A549 (cell line): ENCODE results near the gene TSEN54.

ENCODE experiments used
- KDM1A ChIP-seq: fragments of 200-600 bp; sonication (generic); IDR thresholded peaks from 2 replicates; pipeline ENCODE4 v1.6.1; 2016; ENCODE audit warnings: low read depth, mild to moderate bottlenecking
- PHF8 ChIP-seq: fragments of 200-600 bp; sonication (generic); IDR thresholded peaks from 2 replicates; pipeline ENCODE4 v1.6.1; 2016; ENCODE audit warnings: low read depth, mild to moderate bottlenecking, antibody characterized with exemption, moderate library complexity, borderline replicate concordance
- RAD21 ChIP-seq, 2 experiments: fragments of >200 bp in 1 of 2; sonication (Bioruptor Twin) in 1 of 2; formaldehyde crosslinking in 1 of 2; IDR thresholded peaks in 1 of 2; conservative IDR thresholded peaks in 1 of 2; 2 replicates in 1 of 2; 3 replicates in 1 of 2; pipeline ENCODE4 v1.6.1; 2012 to 2018; ENCODE audit warnings: inconsistent platforms in 1 of 2
- RFX5 ChIP-seq: fragments of 450-650 bp; IDR thresholded peaks from 2 replicates; pipeline ENCODE4 v1.7.1; 2014; ENCODE audit warnings: antibody characterized with exemption, mild to moderate bottlenecking, moderate library complexity
- TF ChIP-seq, protein P1 (sequence below): IDR thresholded peaks from 2 replicates; pipeline ENCODE4 v1.6.1; 2012

DNA sequence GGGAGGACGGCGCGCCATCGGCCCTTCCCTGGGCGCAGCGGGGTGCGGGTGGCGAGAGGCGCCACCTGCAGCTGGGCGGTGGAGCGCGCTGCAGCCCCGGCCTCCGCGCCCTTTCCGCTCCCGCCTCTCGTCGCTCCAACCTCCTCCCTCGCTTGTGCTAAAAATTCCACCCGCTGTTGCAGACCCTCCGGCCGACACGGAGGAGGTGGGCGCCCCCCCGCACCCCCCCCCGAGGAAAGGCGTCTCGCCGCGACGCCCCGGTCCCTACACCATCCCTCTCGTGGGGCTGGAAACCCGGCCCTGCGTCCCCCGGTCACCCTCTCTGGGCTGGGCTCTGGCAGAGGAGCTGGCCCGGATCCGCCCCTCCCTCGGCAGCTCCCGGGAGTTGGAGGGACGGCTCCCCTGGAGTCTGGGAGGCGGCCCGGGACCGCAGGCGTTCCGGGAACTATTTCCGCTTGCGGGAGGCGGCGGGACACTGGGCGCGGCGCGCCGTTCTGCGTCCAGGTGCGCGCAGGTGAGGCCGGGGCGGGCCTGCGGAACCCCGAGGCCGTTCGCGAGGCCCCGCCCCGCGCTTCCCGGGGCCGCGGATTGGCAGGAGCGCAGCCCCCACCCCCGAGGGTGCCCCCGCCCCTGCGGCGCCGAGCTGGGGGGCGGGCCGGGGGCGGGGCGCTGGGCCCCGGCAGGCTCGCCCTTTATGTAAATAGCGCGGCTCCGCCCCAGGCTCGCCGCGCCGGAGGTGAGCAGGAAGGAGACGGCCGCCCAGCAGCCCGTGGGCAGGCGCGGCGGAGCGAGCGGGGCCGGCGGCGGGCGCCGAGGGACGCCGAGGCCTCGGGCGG lies 8.9 kb downstream of the TSEN54 start, which contains the start of gene LLGL2:
- TF ChIP-seq PHF8 (no peak), RFX5 (no peak), KDM1A (no peak), RAD21 (conservative IDR thresholded peaks at IDR 0.05 in 1 of 2, IDR thresholded peaks at IDR 0.05 in 1 of 2) (peak; percentile 18 to 59; a peak in 4 of 5 replicates)
- TF ChIP-seq, protein P1, sequence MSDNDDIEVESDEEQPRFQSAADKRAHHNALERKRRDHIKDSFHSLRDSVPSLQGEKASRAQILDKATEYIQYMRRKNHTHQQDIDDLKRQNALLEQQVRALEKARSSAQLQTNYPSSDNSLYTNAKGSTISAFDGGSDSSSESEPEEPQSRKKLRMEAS: peak; percentile 79
